T-helper 22 cell (primary cell): ENCODE data around the gene ENG.

ENCODE experiments used
- DNase-seq: peaks from one replicate; pipeline ENCODE4 v3.0.0-alpha.2; 2020; ENCODE audit warnings: low read depth

Gene ENG

DNA sequence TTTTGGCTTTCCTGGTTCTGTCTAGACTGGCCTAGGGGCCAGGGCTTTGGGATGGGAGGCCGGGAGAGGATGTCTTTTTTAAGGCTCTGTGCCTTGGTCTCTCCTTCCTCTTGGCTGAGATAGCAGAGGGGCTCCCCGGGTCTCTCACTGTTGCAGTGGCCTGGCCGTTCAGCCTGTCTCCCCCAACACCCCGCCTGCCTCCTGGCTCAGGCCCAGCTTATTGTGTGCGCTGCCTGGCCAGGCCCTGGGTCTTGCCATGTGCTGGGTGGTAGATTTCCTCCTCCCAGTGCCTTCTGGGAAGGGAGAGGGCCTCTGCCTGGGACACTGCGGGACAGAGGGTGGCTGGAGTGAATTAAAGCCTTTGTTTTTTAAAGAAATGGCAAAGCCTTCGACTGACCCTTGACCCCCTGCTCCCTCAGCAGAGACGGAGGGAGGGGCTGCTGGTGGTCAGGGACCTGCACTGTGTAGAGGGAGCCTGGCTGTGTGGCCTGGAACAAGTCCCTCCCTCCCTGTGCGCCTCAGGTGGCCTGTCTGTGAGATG, 40.7 kb downstream of the ENG start:
- DNase-seq, result no peak

DNA sequence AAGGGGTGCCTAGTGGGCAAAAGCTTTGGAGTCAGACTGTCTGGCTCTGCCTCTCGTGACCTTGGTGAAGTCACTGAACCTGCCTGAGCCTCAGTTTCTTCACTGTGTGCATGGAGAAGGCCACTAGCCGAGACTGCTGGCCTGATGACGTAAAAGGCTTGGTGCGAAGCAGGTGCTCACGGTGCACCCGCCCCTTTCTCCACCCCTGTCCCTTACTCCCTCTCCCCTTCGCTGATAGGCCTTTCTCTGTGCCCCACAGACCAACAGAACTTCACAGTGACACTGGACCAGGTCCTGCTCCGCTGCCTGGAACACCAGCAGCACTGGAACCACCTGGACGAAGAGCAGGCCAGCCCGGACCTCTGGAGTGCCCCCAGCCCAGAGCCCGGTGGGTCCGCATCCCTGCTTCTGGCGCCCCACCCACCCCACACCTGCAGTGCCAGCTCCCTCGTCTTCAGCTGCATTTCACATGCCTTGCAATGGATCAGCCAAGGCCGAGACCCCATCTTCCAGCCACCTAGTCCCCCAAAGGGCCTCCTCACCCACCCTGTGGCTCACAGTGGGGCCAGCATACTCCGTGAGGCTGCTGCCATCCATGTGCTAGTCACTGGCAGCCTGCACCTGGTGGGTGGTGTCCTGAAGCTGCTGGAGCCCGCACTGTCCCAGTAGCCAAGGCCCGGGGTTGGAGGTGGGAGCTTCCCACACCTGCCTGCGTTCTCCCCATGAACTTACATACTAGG, 41.4 kb downstream of the ENG start:
- DNase-seq, result no peak

DNA sequence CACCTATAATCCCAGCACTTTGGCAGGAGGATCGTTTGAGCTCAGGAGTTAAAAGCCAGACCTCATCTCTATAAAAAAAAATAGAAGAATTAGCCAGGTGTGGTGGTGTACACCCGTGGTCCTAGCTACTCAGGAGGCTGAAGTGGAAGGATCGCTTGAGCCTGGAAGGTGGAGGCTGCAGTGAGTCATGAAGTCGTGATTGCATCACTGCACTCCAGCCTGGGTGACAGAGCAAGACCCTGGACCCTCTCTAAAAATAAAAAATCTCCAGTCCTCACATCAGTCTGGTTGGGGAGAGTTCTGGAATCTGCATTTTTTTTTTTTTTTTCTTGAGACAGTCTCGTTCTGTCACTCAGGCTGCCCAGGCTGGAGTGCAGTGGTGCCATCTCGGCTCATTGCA, 42.4 kb downstream of the ENG start:
- DNase-seq, result no peak

DNA sequence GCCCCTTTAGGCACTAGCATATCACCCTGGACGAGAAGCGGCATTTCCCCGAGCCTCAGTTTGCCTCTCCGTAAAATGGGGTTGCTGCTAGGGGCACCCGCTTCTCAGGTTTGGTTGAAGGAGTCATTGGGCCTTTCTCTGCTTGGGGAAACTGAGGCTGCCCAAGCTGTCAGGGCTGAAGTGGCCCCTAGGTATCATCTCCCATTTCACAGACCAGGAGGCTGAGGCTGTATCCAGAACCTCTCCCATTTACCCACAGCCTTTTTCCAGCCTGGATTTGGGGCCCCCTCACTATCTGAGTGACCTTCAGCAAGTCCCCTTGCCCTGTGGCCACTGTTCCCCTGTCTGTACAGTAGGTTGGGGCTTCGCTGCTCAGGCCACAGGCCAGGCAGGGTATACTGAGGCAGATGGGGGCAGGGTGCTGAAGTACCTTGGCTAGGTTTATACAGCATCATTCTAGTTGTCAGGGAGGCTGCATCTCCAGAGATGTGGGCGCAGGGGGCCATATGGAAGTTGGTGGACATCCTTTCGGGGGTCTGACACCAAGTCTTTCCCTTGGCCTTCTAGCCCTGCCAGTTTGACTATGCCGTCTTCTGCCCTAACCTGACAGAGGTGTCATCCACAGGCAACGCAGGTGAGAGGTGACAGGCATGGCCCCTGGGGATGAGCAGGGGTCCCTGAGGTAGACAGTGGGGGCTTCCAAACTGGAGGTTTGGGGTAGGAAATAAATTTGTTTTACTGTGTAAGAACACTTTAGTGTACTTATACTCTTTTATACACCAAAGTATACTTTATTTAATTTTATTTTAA, 43.9 kb downstream of the ENG start:
- no peak for DNase-seq

DNA sequence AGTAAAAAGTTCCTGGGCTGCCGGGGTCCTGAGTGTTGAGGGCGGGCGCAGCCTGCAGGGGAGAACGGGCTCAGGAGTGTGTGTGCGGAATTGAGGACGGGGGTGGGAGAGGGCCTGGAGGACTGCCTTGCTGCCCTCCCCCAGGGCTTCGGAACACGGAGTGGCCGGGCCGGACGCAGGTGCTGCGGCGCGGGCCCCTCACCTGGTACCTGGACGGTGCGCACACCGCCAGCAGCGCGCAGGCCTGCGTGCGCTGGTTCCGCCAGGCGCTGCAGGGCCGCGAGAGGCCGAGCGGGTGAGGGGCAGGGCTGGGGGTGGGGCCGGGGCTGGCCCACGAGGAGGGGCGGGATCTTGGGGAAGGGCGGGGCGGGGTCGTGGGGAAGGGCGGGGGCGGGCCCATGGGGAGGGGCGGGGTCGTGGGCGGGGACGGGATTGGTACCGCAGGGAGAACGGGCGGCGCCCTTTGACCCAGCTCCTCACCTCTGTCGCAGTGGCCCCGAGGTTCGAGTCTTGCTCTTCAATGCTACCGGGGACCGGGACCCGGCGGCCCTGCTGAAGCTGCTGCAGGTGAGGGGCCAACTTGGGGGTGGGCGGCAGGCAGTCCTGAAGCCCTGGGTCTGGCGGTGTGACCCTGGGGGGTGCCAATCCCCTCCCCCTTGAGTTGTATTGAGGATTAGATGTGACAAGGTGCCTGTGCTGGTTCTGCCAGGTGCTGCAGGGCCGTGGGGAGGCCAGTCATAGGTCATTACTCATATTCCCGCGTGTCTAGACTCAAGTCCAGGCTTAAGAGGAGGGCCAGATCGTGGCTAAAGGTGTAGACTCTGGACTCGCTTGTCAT, 44.7 kb downstream of the ENG start:
- DNase-seq, result no peak

DNA sequence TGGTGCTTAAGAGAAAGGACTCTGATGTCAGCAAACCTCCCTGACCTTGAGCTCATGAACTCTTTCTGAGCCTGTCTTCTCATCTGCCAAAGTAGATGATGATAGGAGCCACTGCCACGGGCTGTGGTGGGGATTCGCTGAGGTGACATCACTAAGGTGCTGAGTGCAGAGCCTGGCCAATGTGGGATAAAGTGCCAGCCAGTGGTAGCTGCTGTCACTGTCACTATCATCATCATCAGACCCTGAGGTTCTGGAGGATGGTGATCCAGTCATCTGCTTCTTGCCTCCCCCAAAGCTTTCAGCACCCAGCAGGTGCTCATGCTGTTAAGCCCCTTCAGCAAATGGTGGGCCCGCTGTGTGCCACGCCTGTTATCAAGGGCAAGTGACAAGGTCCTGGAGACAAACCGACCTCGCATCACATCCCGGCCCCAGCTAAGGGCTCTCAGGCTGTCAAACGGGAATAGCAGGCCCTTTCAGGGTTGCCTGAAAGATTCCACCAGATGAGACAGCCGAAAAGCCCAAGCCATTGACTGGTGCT, 45.4 kb downstream of the ENG start:
- no peak for DNase-seq

DNA sequence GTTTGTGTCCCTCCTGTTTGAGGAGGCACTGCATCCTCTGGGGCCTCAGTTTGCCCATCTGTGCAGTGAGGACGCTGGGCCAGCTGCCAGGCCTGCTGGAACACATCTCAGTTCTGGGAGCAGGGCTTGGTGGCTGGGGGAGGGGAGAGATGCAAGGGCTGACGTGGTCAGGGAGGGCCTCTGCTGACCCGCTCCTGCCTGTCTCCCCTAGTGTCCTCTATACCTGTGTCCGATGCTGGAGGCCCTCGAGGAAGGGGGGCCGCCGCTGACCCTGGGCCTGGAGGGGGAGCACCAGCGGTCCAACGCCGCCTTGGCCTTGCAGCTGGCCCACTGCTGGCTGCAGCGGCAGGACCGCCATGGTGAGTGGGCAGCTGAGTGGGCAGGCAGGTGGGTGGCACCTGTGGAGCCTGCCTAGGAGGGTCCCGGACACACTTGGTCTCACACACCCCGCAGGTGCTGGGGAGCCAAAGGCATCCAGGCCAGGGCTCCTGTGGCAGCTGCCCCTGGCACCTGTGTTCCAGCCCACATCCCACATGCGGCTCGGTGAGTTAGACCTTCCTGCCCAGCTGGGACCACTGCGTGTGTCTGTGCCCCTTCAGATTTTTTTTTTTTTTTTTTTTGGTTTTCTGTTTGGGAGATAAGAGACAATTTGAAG, 46.0 kb downstream of the ENG start:
- DNase-seq, result no peak

DNA sequence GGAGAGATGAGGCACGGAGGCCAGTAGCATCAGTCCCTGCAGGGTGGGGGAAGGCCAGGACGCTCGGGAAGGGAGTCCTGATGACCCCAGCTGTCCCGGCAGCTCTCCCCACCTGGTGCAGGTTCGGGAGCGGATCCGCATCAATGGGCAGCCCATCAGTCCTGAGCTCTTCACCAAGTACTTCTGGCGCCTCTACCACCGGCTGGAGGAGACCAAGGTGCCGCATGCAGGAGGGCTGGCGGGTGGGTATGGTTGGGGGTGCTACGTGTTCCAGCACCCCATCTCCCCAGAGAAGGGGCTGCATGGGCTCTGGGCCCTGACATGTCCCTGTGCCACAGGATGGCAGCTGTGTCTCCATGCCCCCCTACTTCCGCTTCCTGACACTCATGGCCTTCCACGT, 47.6 kb downstream of the ENG start:
- no peak for DNase-seq

DNA sequence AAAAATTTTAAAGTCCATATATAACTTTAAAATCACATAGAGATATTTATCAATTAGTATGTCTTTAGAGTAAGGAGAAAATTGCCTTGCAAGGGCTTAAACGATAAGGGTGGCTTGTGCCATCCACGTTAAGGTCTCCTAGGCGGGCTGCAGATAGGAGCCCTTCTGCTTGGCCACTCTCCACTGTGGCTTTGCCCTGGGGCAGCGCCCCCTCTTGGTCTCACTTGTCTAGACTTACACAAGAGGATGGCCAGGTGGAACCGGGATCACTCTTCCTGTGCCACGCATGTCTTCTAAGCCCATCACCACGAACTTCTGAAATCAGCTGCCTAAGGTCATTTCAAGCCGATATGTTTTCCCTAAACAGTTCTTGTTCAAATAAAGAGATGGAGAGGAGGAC, 48.8 kb downstream of the ENG start:
- no peak for DNase-seq

DNA sequence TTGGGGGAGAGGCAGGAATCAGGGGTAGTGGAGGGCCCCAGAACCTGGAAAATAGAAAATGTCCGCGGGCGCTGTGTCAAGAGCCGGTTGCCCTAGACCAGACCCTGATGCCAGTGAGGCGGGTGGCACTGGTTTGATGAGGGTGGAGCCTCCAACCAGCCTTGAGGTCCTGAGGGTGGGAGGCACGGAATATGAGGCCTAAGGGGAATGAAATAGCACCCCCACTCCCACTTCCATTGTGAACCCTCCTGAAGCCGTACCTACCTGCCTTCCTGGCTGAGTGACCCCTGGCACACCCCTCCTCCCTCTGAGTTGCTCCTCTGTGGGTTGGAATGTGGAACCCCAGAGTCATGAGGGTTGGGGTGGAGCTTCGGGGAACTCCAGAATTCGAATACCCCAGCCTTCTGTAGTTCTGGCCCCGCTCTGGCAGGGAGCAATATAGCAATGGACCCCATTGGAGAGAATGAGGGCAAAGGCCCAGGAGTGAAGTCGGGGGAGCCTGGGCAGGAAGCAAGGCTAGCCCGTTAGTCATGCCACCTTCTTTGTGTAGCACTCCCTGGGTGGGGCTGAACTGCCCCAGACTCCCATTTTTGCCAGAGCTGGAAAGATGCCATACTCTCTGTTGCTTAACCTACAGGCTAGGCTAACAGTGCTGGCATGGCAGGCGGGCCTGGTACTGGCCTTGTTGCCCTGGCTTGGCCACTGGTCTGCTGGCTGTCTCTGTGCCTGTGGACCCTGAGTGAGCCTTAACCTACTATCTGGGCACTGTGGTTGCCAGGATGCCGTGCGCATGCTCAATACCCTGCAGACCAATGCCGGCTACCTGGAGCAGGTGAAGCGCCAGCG, 50.7 kb downstream of the ENG start:
- DNase-seq, result no peak

DNA sequence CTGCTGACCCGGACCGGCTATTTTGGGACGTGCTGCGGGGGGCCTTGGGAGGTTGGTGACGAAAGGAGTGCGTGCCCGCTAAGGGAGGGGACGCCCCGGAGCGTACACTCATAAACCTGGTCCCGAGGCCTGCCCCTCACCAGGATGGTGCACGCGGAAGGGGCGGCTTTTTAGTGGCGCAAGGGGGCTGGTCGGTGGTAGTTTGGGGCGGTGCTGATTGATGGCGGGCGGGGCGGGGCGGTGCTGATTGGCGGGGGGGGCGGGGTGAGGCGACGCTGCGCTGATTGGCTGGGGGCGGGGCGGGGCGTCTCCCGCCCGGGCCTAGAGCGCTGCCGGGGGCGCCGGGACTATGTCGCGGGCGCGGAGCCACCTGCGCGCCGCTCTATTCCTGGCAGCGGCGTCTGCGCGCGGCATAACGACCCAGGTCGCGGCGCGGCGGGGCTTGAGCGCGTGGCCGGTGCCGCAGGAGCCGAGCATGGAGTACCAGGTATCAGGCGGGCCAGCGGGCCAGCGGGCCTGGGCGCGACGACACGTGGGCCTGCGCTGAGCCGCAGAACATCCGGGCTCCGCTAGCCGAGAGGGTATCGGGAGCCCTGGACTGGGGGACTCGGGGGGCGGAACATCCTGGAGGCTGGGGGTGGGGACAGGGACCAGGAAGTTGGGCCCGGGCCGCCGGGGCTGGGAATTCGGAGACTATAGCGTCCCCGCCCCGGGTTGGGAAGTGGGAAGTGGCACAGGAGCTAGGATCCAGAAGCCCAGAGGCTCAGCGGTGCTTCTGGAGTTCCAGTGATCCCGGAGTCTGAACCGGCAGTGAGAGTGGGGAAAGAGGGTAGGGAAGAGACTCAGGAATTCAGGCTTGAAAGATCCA, 51.6 kb downstream of the ENG start, which contains the start of gene FPGS:
FPGS (plus strand) TSS at position 307 of the 868 bp plus-strand sequence; CDS start at position 350, 43 bp downstream.
- peak; percentile 78 for DNase-seq

DNA sequence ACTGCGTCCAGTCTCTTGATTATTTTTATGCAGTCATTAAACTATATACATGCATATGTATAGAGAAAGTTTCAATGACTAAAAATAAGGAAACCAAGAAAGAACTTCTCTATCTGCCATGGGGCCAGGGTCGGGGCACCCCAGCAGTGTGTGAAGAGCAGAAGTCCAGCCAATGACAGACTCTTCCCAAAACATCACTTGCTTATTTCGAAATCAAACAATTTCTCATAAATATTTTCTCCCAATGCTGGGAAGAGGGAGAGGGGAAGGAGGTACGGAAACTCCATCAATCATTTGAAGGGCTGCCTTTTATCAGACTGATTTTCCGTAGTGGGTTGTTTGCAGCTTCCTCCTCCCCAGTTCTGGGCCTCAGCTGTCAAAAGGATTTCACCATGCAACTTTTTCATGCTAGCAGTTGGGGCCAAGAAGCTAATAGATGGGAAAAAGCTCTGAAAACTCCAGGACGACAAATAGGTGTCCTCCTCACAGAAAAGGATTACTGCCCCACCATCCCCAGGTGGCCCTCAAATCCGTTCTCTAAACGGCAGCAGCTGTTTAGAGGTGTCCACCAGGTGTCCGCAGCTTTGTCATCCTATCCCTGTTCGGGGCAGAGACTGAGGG, 52.4 kb downstream of the ENG start:
- no peak for DNase-seq

DNA sequence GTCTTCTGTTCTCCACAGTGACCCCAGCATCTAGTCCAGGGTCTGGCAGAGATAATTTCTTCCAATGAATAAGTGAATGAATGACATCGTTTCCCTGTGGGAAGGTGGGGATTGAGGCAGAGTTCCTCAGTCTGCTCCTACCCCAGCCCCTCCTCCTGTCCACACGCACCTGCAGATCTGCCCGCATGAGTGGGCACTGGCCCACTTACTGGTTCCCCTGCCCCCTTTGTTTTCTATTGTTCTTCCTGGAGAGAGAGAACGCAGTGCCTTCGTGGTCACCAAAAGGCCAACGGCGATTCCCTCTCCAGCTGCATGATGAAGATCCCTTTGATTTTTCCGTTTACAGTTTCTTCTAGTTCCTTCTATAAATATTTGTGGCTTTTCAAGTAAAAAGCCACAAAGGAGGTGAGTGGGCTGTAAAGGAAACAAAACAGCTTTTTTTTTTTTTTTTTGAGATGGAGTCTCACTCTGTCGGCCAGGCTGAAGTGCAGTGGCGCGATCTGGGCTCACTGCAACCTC, 57.5 kb downstream of the ENG start:
- no peak for DNase-seq

DNA sequence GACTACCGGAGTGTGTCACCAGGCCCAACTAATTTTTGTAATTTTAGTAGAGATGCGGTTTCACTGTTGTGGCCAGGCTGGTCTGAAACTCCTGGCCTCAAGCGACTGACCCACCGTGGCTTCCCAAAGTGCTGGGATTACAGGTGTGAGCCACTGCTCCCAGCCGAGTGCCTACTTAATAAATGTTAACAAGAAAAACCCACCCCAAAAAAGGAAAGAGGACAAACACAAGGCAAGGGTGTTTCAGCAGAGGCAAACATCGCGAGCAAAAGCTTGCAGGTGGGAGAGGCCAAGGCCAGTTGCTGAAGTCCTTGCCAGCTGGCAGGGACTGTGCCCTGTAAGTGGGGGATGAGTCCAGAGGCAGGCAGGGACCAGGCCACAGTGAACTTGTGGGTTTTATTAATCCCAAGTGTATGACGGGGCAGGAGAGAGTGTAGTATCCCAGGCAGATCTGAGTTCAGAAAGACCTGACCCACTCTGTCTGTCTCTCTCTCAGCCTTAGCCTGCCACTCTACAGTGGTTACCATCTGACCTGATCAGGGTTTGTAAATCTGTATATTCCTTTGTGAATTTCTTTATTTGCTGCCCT, 58.1 kb downstream of the ENG start:
- no peak for DNase-seq

DNA sequence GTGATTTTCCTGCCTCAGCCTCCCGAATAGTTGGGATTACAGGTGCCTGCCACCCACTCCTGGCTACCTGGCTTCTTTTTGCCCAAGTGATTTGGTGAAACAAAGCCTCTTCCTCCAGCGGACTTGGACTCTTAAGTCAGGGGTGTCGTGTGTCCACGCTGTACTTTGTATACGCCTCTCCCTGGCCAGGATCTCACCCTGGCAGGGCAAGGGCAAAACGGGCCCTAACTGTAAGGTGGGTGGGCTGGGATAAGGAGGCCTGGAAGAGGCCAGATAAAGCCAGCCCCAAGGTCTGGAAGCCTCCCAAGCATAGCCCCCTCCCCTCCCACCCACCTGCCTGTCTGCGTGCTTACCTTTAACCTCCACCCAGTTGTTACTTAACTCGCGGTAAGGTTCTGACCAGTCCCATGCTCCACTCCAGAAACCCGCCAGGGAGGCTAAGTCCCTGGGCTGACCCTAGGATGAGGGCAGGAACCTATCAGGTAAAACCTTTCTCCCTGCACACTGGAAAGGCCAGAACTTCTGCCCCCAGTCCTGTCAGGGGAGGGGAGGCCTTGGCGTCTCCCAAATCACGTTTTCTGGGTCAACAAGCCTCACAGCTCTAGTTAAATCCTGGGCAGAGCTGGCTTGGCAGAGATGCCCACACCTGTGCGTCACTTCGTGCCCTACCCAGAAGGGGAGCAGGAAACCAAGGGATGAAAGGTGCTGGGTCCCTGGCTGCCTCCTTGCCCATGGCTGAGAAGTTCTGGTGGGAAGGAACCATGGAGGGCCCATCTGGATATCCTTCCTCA, 60.3 kb downstream of the ENG start:
- no peak for DNase-seq

DNA sequence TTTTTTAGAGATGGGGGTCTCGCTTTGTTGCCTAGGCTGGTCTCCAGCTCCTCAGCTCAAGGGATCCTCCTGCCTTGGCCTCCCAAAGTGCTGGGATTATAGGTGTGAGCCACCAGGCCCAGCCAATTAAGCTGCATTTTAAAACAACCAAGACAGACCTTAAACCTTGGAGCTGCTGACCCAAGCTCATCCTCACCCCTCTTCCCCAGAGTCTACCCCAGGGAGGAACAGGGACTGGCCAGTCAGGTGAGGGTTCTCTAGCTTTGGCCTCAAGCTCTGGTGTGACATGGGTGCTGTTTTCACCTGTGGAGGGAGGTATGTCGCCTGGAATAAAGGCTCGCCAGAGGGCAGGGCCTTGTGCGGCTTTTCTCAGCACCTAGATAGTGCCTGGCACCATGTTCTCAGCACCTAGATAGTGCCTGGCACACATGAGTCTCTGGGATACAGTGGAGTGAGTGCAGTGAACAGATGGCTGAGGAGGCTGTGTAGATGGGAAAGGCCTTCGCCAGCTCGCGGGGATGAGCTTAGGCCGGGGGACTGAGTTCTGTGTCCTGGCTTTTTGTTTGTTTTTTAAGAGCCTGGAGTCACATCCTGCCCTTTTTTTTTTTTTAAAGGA, 61.3 kb downstream of the ENG start:
- DNase-seq, result no peak

DNA sequence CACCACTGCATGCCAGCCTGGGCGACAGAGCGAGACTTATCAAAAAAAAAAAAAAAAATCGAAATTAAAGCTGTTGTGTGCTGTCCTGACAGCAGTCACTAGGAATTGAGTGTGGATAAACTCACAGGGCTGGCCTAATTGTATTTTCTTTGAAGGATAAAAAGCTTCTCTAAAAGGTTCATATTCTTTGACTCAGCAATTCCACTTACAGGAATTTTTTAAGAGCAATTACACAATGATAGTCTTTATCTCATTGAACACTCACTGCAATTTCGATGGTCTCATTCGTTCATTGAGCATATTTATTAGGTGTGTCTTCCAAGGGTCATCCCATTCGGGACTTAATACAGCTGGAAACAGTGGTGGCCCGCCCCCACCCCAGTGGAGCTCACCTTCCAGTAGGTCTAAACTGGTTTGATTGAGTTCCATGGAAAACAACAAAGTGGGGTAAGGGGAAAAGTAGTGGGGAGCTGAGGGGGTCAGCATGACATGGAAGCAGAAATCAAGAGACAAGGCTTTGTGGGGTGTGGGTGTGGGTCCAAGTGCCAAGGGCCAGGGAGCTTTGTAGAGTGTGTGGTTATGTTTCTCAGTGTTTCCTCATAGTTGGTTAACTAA, 61.9 kb downstream of the ENG start:
- no peak for DNase-seq
